GM12891 (cell line): ENCODE measurements around the gene ACTG2.
"Not testable (repeated sequence)": the region's sequence is repeated elsewhere in the genome, so short reads cannot be mapped to it uniquely, and the experiment has no call there.

ENCODE experiments used
- DNase-seq: peaks from one replicate; pipeline ENCODE4 v3.0.0; 2011; ENCODE audit warnings: low spot score; ENCODE audit not compliant: insufficient read length
- FAIRE-seq: peaks from 2 replicates; lab custom pipeline; 2011; peaks lifted over from hg19 to GRCh38; lab: Jason Lieb, UNC
- PAX5 ChIP-seq: IDR thresholded peaks from 2 replicates; pipeline ENCODE4 v1.6.1; 2011; ENCODE audit warnings: low read length, moderate library complexity, mild to moderate bottlenecking; ENCODE audit not compliant: insufficient read depth, severe bottlenecking
- POLR2A ChIP-seq: IDR thresholded peaks from 2 replicates; pipeline ENCODE4 v1.6.1; 2011; ENCODE audit warnings: low read depth, low read length, control low read depth
- POLR2AphosphoS5 ChIP-seq: IDR thresholded peaks from 2 replicates; pipeline ENCODE4 v1.6.1; 2011; ENCODE audit warnings: low read depth, low read length, control low read depth
- POU2F2 ChIP-seq: IDR thresholded peaks from 2 replicates; pipeline ENCODE4 v1.6.1; 2011; ENCODE audit warnings: low read depth, mild to moderate bottlenecking, control low read depth, low read length, moderate library complexity
- SPI1 ChIP-seq: IDR thresholded peaks from 2 replicates; pipeline ENCODE4 v1.6.1; 2011; ENCODE audit warnings: low read depth, low read length, control low read depth
- TAF1 ChIP-seq: IDR thresholded peaks from 2 replicates; pipeline ENCODE4 v1.6.1; 2011; ENCODE audit warnings: low read depth, low read length, control low read depth

ACTG2 gene

GRCh38 chr2:73935641-73936040, 42.8 kb downstream of the ACTG2 start:
- TF ChIP-seq POLR2A (no peak), POLR2AphosphoS5 (no peak), SPI1 (no peak), TAF1 (no peak), POU2F2 (no peak), PAX5 (no peak)
- no peak for FAIRE-seq
- DNase-seq, result no peak

DNA sequence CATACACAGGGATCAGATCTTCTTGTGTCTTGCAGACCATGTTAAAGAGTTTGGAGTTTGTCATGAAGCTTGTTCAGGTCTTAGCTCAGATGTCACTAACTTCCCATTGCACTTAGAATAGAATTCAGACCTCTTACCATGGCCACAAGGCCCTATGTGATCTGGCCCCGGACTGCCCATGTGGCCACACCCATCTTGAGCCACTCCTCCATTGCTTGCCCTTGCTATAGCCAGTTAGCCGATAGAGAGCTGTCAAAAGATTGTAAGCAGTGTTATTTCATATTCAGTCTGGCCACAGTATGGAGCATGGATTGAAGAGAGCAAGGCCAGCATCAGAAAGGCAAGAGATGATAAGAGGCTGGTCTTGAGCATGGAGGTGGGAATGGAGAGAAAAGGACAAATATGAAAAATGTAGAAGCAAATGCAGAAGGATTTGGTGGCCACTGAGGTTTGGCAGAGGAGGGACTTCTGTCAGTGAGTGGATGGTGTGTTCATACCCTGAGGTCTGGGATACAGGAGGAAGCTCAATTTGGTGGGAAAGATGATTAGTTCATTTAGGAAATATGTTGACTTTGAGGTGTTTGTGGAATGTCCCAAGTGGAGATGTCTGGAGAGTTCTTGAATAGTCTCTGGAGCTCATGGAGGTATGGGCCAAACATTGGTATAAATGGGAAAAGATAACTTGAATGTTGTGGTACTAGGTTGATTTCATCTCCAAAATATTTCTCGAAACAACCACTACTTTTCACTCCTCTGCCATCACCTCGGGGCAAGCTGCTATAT, 44.5 kb downstream of the ACTG2 start:
- FAIRE-seq, result no peak
- TF ChIP-seq POLR2AphosphoS5, result no peak
- no peak for TF ChIP-seq POU2F2
- no peak for TF ChIP-seq TAF1
- TF ChIP-seq SPI1, result no peak
- TF ChIP-seq POLR2A, result no peak
- no peak for TF ChIP-seq PAX5
- no peak for DNase-seq

GRCh38 chr2:73937899-73938298, 45.1 kb downstream of the ACTG2 start:
- DNase-seq (no peak), FAIRE-seq (no peak)
- TF ChIP-seq POLR2A (no peak), POLR2AphosphoS5 (no peak), POU2F2 (no peak), SPI1 (no peak), TAF1 (no peak), PAX5 (no peak)

GRCh38 chr2:73938718-73939352, 46.0 kb downstream of the ACTG2 start:
- FAIRE-seq (peak; percentile 33), DNase-seq (no peak)
- no peak for TF ChIP-seq TAF1
- no peak for TF ChIP-seq POU2F2
- TF ChIP-seq SPI1, result no peak
- TF ChIP-seq PAX5, result no peak
- TF ChIP-seq POLR2AphosphoS5, result no peak
- no peak for TF ChIP-seq POLR2A

DNA sequence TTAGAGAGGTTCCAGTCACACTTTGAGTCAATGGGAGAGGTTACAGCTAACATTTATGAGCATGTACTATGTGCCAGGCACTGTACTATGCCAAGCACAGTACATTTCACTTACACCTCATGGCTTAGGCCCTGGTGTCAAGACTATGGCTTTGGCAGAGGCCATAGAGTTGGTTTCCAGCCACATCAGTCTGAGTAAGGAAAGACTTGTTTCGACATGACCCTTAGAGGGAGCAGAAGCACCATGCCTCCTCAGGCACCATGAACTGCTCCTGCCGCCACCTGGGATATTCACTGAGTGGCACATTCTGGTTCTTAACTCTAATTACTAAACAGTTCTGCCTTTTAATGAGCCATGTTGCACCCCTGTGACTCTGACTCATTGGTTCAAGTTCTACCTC, 46.6 kb downstream of the ACTG2 start:
- no peak for DNase-seq
- TF ChIP-seq TAF1 (no peak), SPI1 (no peak), POLR2A (no peak), PAX5 (no peak), POU2F2 (no peak), POLR2AphosphoS5 (no peak)

DNA sequence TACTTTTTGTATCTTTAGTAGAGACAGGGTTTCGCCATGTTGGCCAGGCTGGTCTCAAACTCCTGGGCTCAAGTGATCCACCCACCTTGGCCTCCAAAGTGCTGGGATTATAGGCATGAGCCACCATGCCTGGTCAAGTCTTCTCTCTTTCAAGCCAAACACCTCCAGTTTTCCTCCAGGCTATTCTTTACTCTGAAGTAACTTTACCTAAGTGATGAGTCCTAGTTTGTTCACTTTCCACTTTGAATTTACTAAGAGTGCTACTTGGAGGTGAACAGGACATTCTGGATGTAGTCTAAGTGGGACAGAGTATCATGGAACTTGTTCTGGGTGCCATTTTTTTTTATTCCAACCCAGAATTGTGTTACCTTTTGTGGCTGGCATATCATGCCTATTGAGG, 47.3 kb downstream of the ACTG2 start:
- not testable (repeated sequence) for FAIRE-seq, DNase-seq

More for the DNA sequence above, 46.6 kb downstream of the ACTG2 start:
- FAIRE-seq, result no peak

- FAIRE-seq, result no peak
- TF ChIP-seq POU2F2 (no peak), PAX5 (no peak), SPI1 (no peak), TAF1 (no peak), POLR2AphosphoS5 (no peak), POLR2A (no peak)
- DNase-seq, result no peak
Observed at GRCh38 chr2:73942664-73943063, 49.9 kb downstream of the ACTG2 start.

DNA sequence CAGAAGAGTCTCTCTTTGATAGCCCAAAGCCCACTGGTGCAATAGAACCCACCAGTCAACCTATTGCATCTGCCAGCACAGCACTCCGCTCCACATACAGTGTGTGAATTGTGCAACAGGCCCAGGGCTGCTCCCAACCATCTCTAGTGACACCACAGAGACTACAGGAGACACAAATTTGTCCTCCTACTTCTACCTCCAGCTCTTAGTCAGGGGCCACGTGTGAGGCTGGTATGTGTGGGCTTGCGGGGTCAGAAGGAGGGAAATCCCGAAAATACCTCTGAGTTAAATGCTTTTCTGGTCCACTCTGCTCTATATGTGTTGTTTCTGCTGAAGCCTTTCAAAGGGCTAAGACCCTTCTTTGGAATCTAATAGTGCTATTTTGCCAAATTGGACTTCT, 51.9 kb downstream of the ACTG2 start:
- FAIRE-seq (peak; percentile 68), DNase-seq (no peak)
- TF ChIP-seq SPI1 (no peak), POU2F2 (peak; percentile 40; the same call in 1 of the 2 replicates), POLR2A (0 out of 2 replicates have a peak, but pooled peaks have one; percentile 31)

- DNase-seq, result no peak
- no peak for TF ChIP-seq POLR2A
- TF ChIP-seq POLR2AphosphoS5, result no peak
- no peak for TF ChIP-seq PAX5
- TF ChIP-seq SPI1, result no peak
- no peak for TF ChIP-seq POU2F2
- TF ChIP-seq TAF1, result no peak
- FAIRE-seq, result no peak
Observed at GRCh38 chr2:73946215-73946614, 53.4 kb downstream of the ACTG2 start.
